Endodermal cell (in vitro differentiated cells): Measurements from ENCODE around the gene CREM. TPM values are rescaled to one million over a fixed set of nuclear protein-coding genes. Genes with fewer than 3 reads are reported as not detected.

ENCODE experiments used
- DNase-seq: peaks from one replicate; pipeline ENCODE4 v3.0.0-alpha.2; 2017
- H3K27ac ChIP-seq: 2 replicates; pipeline ENCODE4 v1.5.1; 2013; ENCODE audit warnings: mild to moderate bottlenecking, low read depth, low read length, moderate library complexity
- H3K27me3 ChIP-seq: 2 replicates; pipeline ENCODE4 v1.6.1; 2013; ENCODE audit warnings: mild to moderate bottlenecking, low read length, moderate library complexity; ENCODE audit not compliant: insufficient read depth, control insufficient read depth, poor library complexity, severe bottlenecking
- H3K36me3 ChIP-seq: 2 replicates; pipeline ENCODE4 v1.7.0; 2013; ENCODE audit warnings: mild to moderate bottlenecking, low read length, moderate library complexity; ENCODE audit not compliant: control insufficient read depth, insufficient read depth
- H3K4me1 ChIP-seq: one replicate; pipeline ENCODE4 v1.7.0; 2013; ENCODE audit warnings: low read length; ENCODE audit not compliant: control insufficient read depth, insufficient read depth
- H3K4me3 ChIP-seq: 2 replicates; pipeline ENCODE4 v1.5.1; 2013; ENCODE audit warnings: mild to moderate bottlenecking, low read length, moderate library complexity
- H3K9ac ChIP-seq: 2 replicates; pipeline ENCODE4 v1.6.1; 2013; ENCODE audit warnings: mild to moderate bottlenecking, low read length, moderate library complexity; ENCODE audit not compliant: poor library complexity, severe bottlenecking; ENCODE audit errors: extremely low read depth
- H3K9me3 ChIP-seq: 2 replicates; pipeline ENCODE4 v1.6.1; 2013; ENCODE audit warnings: mild to moderate bottlenecking, low read length, moderate library complexity; ENCODE audit not compliant: control insufficient read depth
- H3K27ac Mint-ChIP-seq: 2 replicates; pipeline ENCODE4 v1.8.0; 2020; ENCODE audit warnings: mixed read lengths
- H3K27me3 Mint-ChIP-seq: 2 replicates; pipeline ENCODE4 v1.8.0; 2021; ENCODE audit warnings: mild to moderate bottlenecking, mixed read lengths; ENCODE audit not compliant: insufficient read depth
- H3K36me3 Mint-ChIP-seq: 2 replicates; pipeline ENCODE4 v1.8.0; 2020; ENCODE audit warnings: low read depth, mixed read lengths
- H3K4me1 Mint-ChIP-seq: 2 replicates; pipeline ENCODE4 v1.8.0; 2020; ENCODE audit warnings: mixed read lengths
- H3K4me3 Mint-ChIP-seq: 2 replicates; pipeline ENCODE4 v1.8.0; 2020; ENCODE audit warnings: mild to moderate bottlenecking, moderate library complexity, mixed read lengths
- H3K9me3 Mint-ChIP-seq: 2 replicates; pipeline ENCODE4 v1.8.0; 2020; ENCODE audit warnings: mild to moderate bottlenecking, mixed read lengths
- CTCF ChIP-seq: fragments of 200-600 bp; sonication (generic); conservative IDR thresholded peaks from 2 replicates; pipeline ENCODE4 v1.5.0; 2021; ENCODE audit warnings: antibody characterized with exemption, mild to moderate bottlenecking
- WGBS, 2 experiments: methylation state at CpG; one replicate each; pipeline versions ENCODE4 v1.1.5 to v1.1.7; 2013; ENCODE audit warnings: missing lambda C conversion rate in 2 of 2, mixed read lengths in 1 of 2; ENCODE audit not compliant: insufficient coverage in 1 of 2, insufficient read length in 1 of 2; 5-methylcytosine and 5-hydroxymethylcytosine counted together
- total RNA-seq, 2 donors: library from RNA; stranded (reverse); fragmentation: NEBNext Ultra II Directional in 1 of 2; extraction: Animal tissue kit (Norgen Biotek cat#: 25700) in 1 of 2; gene quantifications; 2 replicates in 1 of 2; 3 replicates in 1 of 2; pipeline ENCODE4 v1.2.1, GENCODE V29; 2021

CREM gene
- total RNA-seq, 2 donors from 2014 or later = 31.5 to 35.3 TPM

- Histone ChIP-seq H3K9ac (no peak overlapping the region), H3K27me3 (no peaks in the 10 kb centered on the region), H3K36me3 (no peaks in the 10 kb centered on the region), H3K4me3 (no peak overlapping the region), H3K27ac (no peak overlapping the region), H3K9me3 (no peaks in the 10 kb centered on the region), H3K4me1 (no peaks in the 10 kb centered on the region)
- 90 to 100% methylated on average over 2 of the region's 2 CpGs for WGBS, 2 experiments
- H3K27me3 Mint-ChIP-seq = no peaks in the 10 kb centered on the region
- TF ChIP-seq CTCF = no peak
- peaks cover 5% of the 10 kb centered on the region for H3K4me1 Mint-ChIP-seq
- peaks cover 5% of the 10 kb centered on the region for H3K36me3 Mint-ChIP-seq
- H3K27ac Mint-ChIP-seq = no peak overlapping the region
- H3K9me3 Mint-ChIP-seq = peaks cover 2% of the 10 kb centered on the region
- DNase-seq = no peak
- no peak overlapping the region for H3K4me3 Mint-ChIP-seq
Observed at GRCh38 chr10:35132727-35133126, 6.1 kb downstream of the CREM start.

- Mint-ChIP-seq H3K9me3 (no peaks in the 10 kb centered on the region), H3K27me3 (no peaks in the 10 kb centered on the region), H3K27ac (no peak overlapping the region), H3K4me3 (no peak overlapping the region), H3K36me3 (no peaks in the 10 kb centered on the region), H3K4me1 (peaks cover 2% of the 10 kb centered on the region)
- Histone ChIP-seq H3K9ac (no peak overlapping the region), H3K27me3 (no peaks in the 10 kb centered on the region), H3K36me3 (no peaks in the 10 kb centered on the region), H3K27ac (no peak overlapping the region), H3K4me3 (no peak overlapping the region), H3K9me3 (no peaks in the 10 kb centered on the region), H3K4me1 (no peaks in the 10 kb centered on the region)
- DNase-seq = no peak
- WGBS, 2 experiments = 47 to 53% methylated on average over 1 of the region's 1 CpG
- no peak for TF ChIP-seq CTCF
Observed at GRCh38 chr10:35133586-35133985, 6.9 kb downstream of the CREM start.

- H3K9ac ChIP-seq = no peak overlapping the region
- no peaks in the 10 kb centered on the region for H3K4me1 ChIP-seq
- no peaks in the 10 kb centered on the region for H3K36me3 ChIP-seq
- no peaks in the 10 kb centered on the region for H3K9me3 ChIP-seq
- Mint-ChIP-seq H3K4me3 (no peak overlapping the region), H3K4me1 (no peaks in the 10 kb centered on the region), H3K9me3 (no peaks in the 10 kb centered on the region), H3K27ac (peak overlapping the region; percentile 30), H3K36me3 (no peaks in the 10 kb centered on the region), H3K27me3 (no peaks in the 10 kb centered on the region)
- no peaks in the 10 kb centered on the region for H3K27me3 ChIP-seq
- no peak for TF ChIP-seq CTCF
- no peak overlapping the region for H3K27ac ChIP-seq
- DNase-seq = no peak
- H3K4me3 ChIP-seq = no peak overlapping the region
- WGBS, 2 experiments = 87 to 91% methylated on average over 4 to 5 of the region's 5 CpGs
Observed at GRCh38 chr10:35135861-35136260, 9.2 kb downstream of the CREM start.
